Activated CD8-positive, alpha-beta memory T cell treated with anti-CD3 and anti-CD28 coated beads, Interleukin-2, amount 50 U/mL, for 1 hour (primary cell): ENCODE results near the gene LSP1.

ENCODE experiments used
- DNase-seq: peaks from one replicate; pipeline ENCODE4 v3.0.0-alpha.2; 2020; ENCODE audit errors: extremely low read depth

The LSP1 gene

DNA sequence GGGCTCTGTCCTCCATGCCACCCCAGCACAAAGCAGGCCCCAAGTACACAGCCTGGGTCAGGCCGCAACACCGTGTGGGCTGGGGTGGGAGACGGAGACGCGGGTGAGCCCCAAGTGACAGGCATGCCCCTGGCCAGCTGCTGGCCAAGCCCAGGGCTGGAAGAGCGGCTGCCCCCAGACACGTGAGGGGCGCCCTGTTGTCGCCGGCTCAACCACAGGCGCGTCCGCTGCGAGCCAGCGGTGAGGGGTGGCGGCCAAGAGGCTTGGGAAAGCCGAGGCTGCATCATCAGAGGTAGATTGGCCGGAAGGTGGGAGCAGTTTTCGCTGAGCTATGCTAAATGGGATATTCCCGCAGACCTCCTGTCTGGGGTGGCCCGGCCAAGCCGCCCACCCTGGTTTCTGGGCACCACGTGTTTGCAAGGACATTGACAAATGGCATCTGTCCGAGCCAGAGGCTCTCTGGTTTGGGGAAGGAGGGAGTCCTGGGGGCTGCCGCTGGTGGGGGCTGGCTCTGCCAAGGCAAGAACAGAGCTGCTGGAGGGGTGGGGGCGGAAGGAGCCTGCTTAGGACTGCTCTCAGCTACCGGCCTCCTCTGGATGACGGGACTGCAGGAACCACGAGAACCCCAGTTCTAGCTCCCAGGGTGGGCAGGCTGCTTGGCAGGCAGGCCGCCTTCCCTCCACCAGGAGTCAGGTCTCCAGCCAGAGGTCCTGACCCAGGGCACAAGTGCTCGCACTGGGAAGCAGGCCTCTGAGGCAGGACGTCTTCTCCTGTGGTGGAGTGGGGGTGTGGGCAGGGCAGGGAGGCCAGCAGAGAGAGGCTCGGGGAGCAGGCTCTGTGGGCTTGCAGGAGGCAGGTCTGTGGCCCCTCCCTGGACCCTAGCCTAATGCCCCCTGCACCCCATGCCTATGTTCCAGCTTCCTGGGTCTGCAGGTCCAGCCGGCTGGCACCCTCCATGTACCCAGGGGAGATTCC is 38.3 kb downstream of the LSP1 start:
- no peak for DNase-seq

DNA sequence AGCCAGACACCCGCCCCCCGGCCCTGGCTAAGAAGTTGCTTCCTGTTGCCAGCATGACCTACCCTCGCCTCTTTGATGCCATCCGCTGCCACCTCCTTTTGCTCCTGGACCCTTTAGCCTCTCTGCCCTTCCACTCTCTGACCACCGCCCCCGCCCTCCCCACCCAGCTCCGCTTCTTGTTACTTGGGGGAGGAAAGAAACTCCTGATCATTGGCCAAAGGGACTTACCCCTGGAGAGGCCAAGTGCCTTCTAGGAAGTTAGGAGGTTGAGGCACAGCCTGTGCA is 38.9 kb downstream of the LSP1 start, which contains the start of gene PRR33:
TSS of gene PRR33 (minus strand) at position 65 of the 285 bp plus-strand sequence. CDS start 1,311 bp downstream, outside the sequence.
- DNase-seq, result no peak

DNA sequence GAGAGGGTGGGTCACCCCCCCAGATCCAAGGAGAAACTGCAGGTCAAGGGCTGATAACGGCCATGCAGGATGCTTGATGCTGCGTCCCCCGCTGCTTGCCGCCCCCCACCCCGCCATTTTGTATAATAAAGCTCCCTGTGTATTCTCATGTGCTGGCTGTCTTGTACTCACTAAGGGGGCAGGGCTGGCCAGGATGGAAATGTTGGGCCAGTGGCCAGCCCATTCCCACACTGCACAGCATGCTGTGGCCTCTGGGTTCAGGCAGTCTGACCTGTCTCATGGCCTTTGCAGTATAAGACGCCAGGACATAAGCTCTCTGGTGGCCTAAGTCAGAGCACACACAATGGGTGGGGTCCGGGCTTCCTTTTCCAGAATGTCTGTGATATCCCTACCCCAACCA is 39.2 kb downstream of the LSP1 start:
- no peak for DNase-seq

DNA sequence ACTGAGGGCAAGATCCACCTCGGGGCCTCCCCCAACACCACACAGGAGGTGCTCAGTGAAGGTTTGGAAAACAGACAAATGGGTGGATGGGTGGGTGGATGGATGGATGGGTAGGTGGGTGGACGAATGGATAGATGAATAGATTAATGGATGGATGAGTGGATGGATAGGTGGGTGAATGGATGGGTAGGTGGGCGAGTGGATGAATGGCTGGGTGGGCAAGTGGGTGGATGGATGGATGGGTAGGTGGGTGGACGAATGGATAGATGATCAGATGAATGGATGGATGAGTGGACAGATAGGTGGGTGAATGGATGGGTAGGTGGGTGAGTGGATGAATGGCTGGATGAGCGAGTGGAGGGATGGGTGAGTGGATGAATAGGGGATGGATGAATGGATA is 39.7 kb downstream of the LSP1 start:
- DNase-seq, result no peak

GRCh38 chr11:1893581-1894359 is 40.9 kb downstream of the LSP1 start:
- DNase-seq, result no peak

GRCh38 chr11:1894759-1895158 is 41.9 kb downstream of the LSP1 start:
- DNase-seq, result no peak

DNA sequence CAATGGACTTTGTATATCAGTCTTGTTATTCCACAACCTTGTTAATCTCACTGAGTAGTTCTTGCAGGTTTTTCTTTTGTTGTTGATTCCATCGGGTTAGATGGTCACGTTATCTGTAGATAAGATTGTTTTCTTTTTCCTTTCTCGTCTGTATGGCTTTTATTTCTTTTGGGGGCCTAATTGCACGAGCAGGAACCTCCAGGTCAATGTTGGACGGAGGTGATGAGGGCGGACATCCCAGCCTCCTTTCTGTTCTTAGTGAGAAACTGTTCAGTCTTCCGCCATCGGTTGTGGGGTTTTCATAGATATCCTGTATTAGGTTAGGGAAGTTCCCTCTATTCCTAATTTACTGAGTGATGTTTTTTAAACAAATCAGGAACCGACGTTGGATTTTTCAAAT is 43.6 kb downstream of the LSP1 start:
- no peak for DNase-seq

- DNase-seq, result no peak
Measured at GRCh38 chr11:1896923-1897322, 44.0 kb downstream of the LSP1 start.

DNA sequence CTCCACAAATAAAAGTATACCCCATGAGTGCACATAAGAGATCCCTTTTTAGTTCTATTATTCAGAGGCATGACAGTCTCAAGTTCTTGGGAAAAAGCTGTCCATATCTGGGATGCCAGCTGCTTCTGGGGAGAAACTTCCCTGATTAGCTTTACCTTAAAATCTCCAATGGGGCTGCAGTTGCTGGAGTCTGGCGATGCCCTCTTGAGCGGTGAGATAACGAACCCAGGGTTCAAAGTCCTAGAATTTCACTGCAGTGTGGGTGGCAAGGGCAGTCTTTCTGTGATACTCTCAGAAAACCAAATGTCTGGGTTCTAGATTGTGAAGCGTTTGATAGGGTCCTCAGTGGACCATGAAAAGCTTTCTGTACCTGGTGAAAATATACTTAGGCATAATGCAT is 46.2 kb downstream of the LSP1 start:
- DNase-seq, result no peak

GRCh38 chr11:1899686-1900085 is 46.8 kb downstream of the LSP1 start:
- DNase-seq, result no peak

DNA sequence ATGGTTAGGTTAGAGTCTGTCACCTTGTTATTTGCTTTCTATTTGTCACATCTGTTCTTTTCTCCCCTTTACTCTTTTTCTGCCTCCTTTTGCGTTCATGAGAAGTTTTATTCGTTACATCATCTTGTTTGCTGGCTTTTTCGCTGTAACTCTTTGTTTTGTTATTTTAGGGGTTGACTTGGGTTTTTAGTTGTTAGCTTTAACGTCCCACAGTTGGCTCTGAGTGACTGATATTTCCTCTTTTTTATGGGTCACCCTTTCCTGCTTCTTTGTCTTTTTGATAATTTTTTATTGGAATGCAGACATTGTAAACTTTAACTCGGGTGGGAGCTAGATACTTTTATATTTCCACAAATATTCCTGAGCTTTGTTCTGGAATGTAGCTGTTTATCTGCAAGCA is 53.3 kb downstream of the LSP1 start:
- DNase-seq, result no peak

DNA sequence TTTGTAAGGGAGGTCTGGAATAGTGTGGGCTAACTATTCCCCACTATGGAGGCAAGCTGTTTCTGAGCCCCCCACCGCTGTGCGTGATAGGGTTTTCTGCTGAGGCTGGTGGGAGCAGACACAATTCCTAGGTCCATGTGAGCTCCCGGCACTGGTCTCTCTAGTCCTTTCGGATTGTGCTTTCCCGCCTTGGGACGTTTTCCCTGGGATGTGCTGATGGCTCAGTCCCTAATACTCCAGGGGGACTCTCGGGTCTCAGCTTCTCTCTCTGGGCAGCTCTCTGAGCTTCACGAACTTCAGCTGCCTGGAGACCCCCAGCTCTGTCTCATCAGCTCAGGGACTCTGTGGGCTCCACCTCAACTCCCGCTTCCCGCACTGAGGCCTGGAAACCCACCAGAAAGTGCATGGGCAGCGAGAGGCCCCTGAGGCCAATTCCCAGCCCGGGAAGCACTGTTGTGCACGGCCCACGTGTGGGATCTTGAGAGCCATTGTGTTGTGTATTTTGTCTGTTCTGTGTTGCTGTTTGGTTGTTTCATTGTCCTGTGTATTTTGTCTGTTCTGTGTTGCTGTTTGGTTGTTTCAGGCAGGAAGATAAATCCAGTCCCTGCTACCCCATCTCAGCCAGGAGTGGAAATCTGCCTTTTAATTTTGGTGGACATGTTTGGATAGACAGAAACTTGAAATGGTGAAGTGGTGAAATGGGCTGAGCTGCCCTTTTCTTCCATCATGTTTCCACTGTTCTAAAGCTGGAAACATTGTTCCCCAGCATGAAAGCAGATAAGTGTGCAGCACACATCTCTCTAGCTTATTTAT is 53.9 kb downstream of the LSP1 start:
- DNase-seq, result no peak

DNA sequence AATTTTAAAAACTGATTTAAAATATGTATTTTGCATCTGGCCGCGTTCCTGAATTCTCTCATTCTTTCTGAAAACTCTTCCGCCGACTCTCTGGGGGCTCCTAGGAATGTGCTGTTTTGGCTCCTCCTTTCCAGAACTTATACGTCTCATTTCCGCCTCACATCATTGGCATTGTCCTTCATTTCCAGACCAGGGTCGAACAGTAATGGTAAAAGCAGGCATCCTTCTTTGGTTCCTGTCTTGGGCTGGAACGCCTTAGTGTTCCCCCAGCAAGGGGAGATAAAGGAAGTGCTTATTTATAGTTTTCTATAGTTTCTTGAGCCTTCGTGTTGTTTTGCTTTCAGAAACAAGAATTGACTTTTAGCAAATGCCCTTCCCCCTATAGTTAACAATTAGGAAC is 55.7 kb downstream of the LSP1 start:
- no peak for DNase-seq

DNA sequence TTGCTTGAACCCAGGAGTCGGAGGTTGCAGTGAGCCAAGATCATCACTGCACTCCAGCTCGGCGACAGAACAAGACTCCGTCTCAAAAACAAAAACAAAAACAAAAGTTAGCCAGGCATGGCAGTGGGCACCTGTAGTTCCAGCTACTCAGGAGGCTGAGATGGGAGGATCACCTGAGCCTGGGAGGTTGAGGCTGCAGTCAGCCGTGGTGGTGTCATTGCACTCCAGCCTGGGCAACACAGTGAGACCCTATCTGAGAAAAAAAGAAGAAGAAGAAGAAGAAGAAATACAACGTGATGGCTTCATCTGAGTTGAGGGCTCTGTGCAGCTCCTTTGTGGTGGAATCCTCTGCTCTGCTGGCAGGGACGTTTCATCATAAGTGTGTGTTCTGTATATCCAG is 56.6 kb downstream of the LSP1 start:
- DNase-seq, result no peak

DNA sequence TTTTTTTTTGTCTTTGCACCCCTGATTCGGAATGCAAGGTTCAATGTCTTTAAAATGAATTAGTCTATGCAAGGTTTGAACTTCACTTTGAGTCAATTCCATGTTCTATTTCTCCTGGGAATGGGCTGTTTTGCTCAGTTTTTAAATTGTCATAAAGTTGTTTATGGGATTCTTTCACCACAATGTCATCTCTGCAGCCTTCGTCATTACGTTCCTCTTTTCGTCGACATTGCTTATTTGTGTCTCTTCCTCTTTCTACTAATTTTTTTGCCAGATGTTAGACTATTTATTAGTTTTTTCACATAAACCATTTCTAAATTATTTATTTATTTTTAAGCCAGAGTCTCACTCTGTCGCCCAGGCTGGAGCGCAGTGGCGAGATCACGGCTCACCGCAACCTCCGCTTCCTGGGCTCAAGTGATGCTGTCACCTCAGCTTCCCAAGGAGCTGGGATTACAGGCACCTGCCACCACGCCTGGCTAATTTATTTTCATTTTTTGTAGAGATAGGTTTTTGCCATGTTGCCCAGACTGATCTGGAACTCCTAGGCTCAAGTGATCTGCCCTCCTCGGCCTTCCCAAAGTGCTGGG is 59.5 kb downstream of the LSP1 start:
- no peak for DNase-seq

- no peak for DNase-seq
Measured at GRCh38 chr11:1913271-1914060, 60.6 kb downstream of the LSP1 start.

- no peak for DNase-seq
Measured at GRCh38 chr11:1915795-1916131, 62.9 kb downstream of the LSP1 start.

- no peak for DNase-seq
Measured at GRCh38 chr11:1916132-1916985, 63.5 kb downstream of the LSP1 start.

DNA sequence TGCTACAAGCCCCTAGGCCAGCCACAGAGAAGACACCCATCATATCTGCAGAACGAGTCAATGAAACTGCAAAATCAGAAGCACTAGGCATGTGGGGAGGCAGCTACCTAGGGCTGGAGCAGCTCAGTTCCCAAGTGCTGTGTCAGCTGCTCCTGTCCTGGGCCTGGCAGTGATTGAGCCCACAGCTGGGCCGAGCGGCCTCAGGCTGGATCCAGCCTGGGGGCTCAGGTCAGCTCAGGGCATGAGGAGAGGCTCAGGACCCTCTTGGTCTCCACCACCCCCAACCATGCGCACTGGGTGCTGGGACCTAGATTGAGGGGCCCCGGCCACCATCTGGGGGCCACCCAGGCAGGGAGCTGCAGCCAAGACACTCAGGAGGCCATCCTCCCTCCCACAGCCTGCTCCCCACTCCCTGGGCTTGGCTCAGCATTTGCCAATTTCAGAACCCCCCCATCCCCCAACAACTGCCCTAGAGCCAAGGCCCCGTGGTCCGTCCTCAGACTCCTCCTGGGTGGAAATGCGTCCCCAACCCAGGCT is 64.2 kb downstream of the LSP1 start:
- no peak for DNase-seq
